Stimulated activated CD4-positive, alpha-beta T cell treated with anti-CD3 and anti-CD28 coated beads, Interleukin-15, amount 100 ng/mL, for 24 hours (primary cell): ENCODE results near the gene MRPL24.

Source experiments
- DNase-seq: peaks from one replicate; pipeline ENCODE4 v3.0.0-alpha.2; 2020

Gene MRPL24

GRCh38 chr1:156709031-156709430 lies 31.9 kb downstream of the MRPL24 start:
- no peak for DNase-seq

- no peak for DNase-seq
Observed at GRCh38 chr1:156708218-156708661, 32.6 kb downstream of the MRPL24 start.

DNA sequence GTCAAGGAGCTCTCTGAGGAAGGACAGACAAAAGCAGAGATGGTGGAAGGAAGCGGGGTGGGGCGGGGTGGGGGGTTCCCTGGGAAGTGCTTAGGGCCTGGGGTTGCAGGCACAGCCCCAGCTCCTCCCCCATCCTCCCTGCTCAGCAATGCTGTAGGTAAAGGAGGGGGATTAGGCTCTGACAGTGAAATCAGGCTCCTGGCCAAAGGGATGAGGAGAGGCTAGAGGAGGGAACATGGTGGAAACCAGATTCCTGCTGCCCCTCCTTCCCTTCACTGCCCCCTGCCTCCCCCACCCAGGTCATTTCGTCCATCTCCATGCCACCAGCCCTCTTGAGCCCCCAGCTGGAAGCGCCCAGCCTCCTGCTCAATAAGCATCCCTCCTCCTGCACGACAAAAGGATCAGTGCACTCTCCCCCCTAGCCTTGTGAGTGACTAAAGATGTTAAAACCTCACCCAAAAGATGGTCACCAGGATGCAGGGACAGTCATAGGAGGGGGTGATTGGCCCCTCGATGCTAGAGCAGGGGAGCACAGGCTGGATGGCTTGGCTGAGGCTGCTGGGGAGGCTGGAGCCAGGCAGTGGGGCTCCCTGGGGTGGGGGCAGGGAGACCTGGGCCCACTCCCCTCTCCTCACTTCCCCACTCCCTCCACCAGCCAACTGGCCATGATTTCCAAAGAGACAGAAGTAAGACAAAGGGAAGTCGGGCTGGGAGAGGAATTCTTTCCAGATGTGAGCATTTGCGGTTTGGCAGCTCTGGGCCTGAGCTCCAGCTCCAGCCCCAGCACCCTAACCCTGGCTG lies 33.3 kb downstream of the MRPL24 start:
- DNase-seq, result no peak

DNA sequence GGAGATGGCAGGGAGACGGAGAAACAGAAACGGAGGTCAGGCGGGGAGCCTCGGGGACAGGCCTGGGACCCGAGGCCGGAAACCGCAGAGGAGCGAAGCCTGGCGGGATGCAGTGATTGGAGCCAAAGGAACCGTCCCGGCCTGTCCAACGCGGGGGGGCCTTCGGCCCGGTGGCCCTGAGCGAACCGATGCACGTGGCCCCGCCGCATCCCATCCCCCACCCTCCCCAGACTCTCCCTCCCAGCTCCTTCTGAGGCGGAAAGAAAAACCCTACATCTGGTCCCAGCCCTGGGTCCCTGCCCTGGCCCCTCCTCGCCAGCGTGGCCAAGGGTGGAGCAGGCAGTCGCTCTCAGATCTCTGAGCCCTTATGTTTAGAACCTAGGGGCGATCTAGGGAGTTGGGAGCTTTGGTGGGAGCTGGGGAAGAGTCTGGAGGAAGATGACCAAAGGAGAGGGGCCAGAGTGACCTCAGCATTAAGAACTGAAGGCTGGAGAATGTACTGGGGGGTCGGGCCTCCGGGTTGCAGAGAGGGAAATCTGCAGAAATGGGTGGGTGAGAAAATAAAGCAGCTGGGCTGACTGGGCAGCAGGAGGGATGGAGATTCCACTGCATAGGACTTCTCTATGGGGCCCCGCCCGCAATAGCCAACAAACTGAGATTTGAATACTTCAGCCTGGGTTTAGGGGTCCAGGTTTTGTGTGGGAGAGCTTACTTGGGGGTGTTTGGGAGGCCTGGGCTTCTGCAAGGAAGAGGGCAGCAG lies 34.1 kb downstream of the MRPL24 start:
- DNase-seq, result no peak

GRCh38 chr1:156705918-156706656 lies 34.8 kb downstream of the MRPL24 start:
- DNase-seq, result peak; percentile 80

GRCh38 chr1:156705321-156705917 lies 35.5 kb downstream of the MRPL24 start, which contains the start of gene CRABP2:
TSS of gene CRABP2 (minus strand) at chr1:156705583. CDS start at chr1:156705446, 137 bp downstream.
- peak; percentile 37 for DNase-seq

DNA sequence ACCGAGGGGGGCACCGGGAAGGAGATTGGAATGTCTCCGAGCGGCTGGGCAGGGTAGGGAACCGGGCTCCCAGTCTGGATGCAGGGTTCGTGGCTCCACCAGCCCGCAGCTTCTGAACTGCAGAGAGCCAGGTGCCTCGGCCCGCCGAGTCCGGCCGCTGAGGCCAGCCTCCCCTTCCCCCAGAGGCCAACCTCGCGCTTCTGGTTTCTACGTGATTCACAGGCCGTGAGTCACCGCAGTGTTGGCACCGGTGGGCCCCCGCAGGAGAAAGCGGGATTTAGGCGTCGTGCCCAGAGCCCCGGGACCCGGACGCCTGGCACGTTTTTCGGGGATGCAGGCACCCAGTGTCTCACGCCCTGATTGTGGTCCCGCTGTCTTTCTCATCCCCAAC lies 36.0 kb downstream of the MRPL24 start:
- peak; percentile 70 for DNase-seq

DNA sequence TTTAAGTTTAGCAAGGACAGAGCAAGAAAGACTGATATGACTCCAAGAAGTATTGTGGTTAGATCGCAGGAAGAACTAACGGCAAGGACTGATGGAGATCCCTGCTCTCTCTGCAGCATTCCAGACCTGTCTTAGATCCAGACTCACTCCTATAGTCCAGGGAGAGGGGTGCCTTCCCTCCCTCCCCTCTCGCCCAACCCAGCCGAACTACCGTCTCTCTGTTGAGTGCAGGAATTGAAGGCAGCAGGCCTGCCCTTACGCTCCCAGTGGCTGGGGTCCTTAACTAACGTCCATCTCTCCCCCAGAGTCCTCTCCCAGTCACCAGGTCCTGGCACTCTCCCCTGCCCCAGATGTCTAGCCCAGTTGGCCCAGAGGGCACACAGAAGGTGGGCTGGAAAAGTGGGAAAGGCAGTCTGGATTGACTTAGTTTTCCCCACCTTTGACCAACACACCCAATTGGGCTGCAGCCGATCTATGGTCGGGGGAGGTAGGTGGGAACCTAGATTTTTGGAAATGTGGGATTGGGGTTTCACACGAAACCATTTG lies 36.6 kb downstream of the MRPL24 start:
- DNase-seq, result no peak

GRCh38 chr1:156703741-156704140 lies 37.1 kb downstream of the MRPL24 start:
- no peak for DNase-seq

DNA sequence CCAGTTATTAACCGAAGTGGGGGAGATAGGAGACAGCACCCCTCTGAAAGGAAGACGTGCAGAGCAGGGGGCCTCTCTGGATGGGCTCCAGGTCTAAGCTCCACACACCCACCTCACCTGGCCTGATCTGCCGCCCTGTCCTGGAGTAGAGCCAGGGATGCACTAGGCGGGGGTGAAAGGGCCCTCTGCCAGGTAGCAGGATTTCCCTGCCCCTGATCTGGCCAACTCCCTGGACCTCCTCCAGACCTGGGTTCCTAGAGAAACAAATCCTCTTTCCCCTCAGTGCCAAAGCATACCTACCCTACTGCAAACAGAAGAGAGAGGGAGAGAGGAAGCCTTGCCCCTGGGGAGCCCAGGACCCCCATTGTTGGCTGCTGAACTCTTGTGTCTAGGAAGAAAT lies 37.6 kb downstream of the MRPL24 start:
- no peak for DNase-seq

GRCh38 chr1:156700736-156701531 lies 40.0 kb downstream of the MRPL24 start:
- DNase-seq, result no peak

DNA sequence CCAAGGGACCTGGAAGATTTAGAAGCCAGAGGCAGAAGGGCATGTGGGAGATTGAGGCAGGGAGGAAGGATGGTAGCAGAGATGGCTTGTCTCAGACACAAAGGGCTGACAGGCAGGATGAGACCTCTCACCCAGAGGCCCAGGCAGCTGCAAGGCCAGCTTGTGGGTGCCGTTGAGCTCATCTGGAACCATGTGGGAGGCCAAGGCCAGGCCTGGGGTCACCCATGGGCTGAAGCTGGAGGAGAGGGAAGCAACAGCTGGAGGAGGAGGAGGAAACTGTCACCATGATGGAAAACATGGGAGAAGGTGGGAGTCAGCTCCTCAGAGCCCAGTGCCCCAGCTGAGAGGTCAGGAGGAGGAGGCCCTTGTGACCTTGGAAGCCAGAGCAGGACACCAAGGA lies 41.9 kb downstream of the MRPL24 start:
- DNase-seq, result no peak

DNA sequence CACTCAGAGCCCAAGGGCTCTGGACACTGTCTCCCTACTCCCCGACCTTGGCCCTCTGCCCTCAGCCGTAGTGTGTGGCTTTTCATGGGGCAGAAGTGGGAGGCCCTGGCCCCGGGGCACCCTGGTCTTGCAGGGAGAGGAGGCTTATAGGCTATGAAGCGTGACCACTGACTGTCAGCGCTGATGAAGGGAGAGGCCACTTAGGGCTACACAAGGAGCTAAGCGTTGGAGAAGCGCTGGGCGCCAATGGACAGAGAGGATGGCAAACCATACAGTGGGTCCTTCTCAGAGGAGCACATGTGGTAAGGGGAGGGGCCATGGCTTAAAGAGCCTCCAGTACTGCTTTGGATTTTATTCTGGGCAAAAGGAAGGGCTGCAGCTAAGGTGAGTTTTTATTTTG lies 43.4 kb downstream of the MRPL24 start:
- no peak for DNase-seq

GRCh38 chr1:156696755-156697154 lies 44.1 kb downstream of the MRPL24 start:
- no peak for DNase-seq

GRCh38 chr1:156694690-156694962 lies 46.3 kb downstream of the MRPL24 start:
- DNase-seq, result no peak

- DNase-seq, result no peak
Observed at GRCh38 chr1:156693848-156694689, 46.8 kb downstream of the MRPL24 start.

- no peak for DNase-seq
Observed at GRCh38 chr1:156692925-156693847, 47.7 kb downstream of the MRPL24 start.

DNA sequence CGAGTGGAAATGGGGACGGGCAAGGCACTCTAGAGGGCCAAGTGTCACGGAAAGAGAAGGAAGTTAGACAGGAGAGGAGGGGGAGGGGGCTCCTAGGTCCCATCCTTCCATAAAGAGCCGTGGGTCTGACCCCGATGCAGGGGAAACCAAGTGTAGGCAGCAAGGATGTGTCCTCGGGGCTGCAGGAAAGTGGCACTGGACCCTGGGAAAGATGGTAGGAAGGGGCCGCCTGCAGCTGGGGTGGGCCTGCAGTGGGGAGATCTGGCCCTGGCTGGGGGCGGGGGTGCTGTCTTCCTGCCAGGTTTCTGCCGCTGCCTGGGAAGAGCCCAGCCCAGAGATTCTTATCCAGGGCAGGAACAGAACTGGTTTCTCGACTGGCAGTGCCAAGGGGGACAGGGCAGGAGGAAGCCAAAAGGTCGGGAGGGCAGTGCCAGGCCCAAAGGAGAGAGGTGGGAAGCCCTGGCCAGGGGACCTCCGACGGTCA lies 48.4 kb downstream of the MRPL24 start:
- no peak for DNase-seq

GRCh38 chr1:156691665-156692440 lies 49.0 kb downstream of the MRPL24 start:
- DNase-seq, result no peak
